K562 (cell line): ENCODE results near the gene SAP25. TPM values are rescaled to one million over a fixed set of nuclear protein-coding genes. Genes with fewer than 3 reads are reported as not detected.

Experiments used
- CEBPG ChIP-seq, 3 experiments: fragments of 200-800 bp in 1 of 3; sonication (Bioruptor generic) in 1 of 3; sonication (generic) in 1 of 3; formaldehyde crosslinking in 1 of 3; IDR thresholded peaks in 2 of 3; conservative IDR thresholded peaks in 1 of 3; 2 replicates each; pipeline versions ENCODE4 v1.6.1 to v1.8.0; 2016 to 2022; ENCODE audit warnings: missing compliant biosample characterization in 2 of 3, missing genetic modification characterization in 2 of 3, mild to moderate bottlenecking in 1 of 3, missing genetic modification reagents in 1 of 3
- ETV1 ChIP-seq: fragments of 450-650 bp; conservative IDR thresholded peaks from 2 replicates; pipeline ENCODE4 v1.6.1; 2016; ENCODE audit warnings: missing genetic modification characterization, control low read depth, low read depth, missing compliant biosample characterization
- FIP1L1 ChIP-seq: fragments of 200-400 bp; formaldehyde crosslinking; IDR thresholded peaks from 2 replicates; pipeline ENCODE4 v1.6.1; 2018; ENCODE audit warnings: mild to moderate bottlenecking, low read depth, low read length; ENCODE audit not compliant: poor library complexity, severe bottlenecking
- FOXP4 ChIP-seq: sonication (generic); formaldehyde crosslinking; IDR thresholded peaks from 2 replicates; pipeline ENCODE4 v1.8.0; 2022; ENCODE audit warnings: mild to moderate bottlenecking, missing genetic modification reagents, borderline replicate concordance
- GATAD2A ChIP-seq: fragments of 450-650 bp; IDR thresholded peaks from 2 replicates; pipeline ENCODE4 v1.6.1; 2017
- IFI16 ChIP-seq: fragments of 250-450 bp; sonication (Bioruptor Pico); IDR thresholded peaks from 2 replicates; pipeline ENCODE4 v2.1.2; 2022; ENCODE audit warnings: mild to moderate bottlenecking, inconsistent platforms
- KDM1A ChIP-seq, 2 experiments: fragments of 450-650 bp; IDR thresholded peaks; 2 replicates each; pipeline ENCODE4 v1.6.1; 2016; ENCODE audit warnings: mild to moderate bottlenecking in 2 of 2
- MCM5 ChIP-seq: fragments of 450-650 bp; IDR thresholded peaks from 2 replicates; pipeline ENCODE4 v1.6.1; 2016; ENCODE audit warnings: low read depth
- NUFIP1 ChIP-seq: fragments of 450-650 bp; IDR thresholded peaks from 2 replicates; pipeline ENCODE4 v1.6.1; 2018; ENCODE audit not compliant: partially characterized antibody
- PCBP1 ChIP-seq: fragments of 200-400 bp; formaldehyde crosslinking; IDR thresholded peaks from 2 replicates; pipeline ENCODE4 v1.6.1; 2018; ENCODE audit warnings: mild to moderate bottlenecking, low read depth, low read length; ENCODE audit not compliant: poor library complexity, severe bottlenecking
- PCBP2 ChIP-seq: fragments of 200-400 bp; formaldehyde crosslinking; IDR thresholded peaks from 2 replicates; pipeline ENCODE4 v1.6.1; 2018; ENCODE audit warnings: low read length, low read depth, mild to moderate bottlenecking, moderate library complexity; ENCODE audit not compliant: poor library complexity, severe bottlenecking
- POLR2AphosphoS5 ChIP-seq: IDR thresholded peaks from 2 replicates; pipeline ENCODE4 v1.6.1; 2011; ENCODE audit warnings: mild to moderate bottlenecking, low read depth, low read length, moderate library complexity; ENCODE audit not compliant: control insufficient read depth, insufficient read depth
- RAD21 ChIP-seq, 2 experiments: fragments of 250-450 bp in 1 of 2; fragments of 450-650 bp in 1 of 2; sonication (Bioruptor Pico) in 1 of 2; formaldehyde crosslinking in 1 of 2; IDR thresholded peaks in 1 of 2; conservative IDR thresholded peaks in 1 of 2; 2 replicates each; pipeline versions ENCODE4 v1.4.0 to v1.8.0; 2020 to 2022; ENCODE audit warnings: mild to moderate bottlenecking in 2 of 2, moderate library complexity in 1 of 2
- SIX5 ChIP-seq, 2 experiments: IDR thresholded peaks; 2 replicates each; pipeline ENCODE4 v1.6.1; 2011; ENCODE audit warnings: low read length in 2 of 2, borderline replicate concordance in 1 of 2, low read depth in 1 of 2, mild to moderate bottlenecking in 1 of 2, moderate library complexity in 1 of 2; ENCODE audit not compliant: insufficient read depth in 1 of 2
- TCF7 ChIP-seq: sonication (generic); IDR thresholded peaks from 2 replicates; pipeline ENCODE4 v1.6.1; 2016; ENCODE audit warnings: antibody characterized with exemption, borderline replicate concordance
- THAP12 ChIP-seq: fragments of 250-450 bp; sonication (Bioruptor Pico); IDR thresholded peaks from 2 replicates; pipeline ENCODE4 v1.9.0; 2021; ENCODE audit warnings: mild to moderate bottlenecking, inconsistent platforms
- ZC3H11A ChIP-seq: IDR thresholded peaks from 2 replicates; pipeline ENCODE4 v1.6.1; 2012; ENCODE audit warnings: low read depth, low read length, improper control_type of control experiment
- ZNF212 ChIP-seq: fragments of 450-650 bp; formaldehyde crosslinking; IDR thresholded peaks from 2 replicates; pipeline ENCODE4 v1.4.0; 2020; ENCODE audit warnings: mild to moderate bottlenecking
- ZNF253 ChIP-seq: fragments of 250-450 bp; sonication (Bioruptor Pico); conservative IDR thresholded peaks from 2 replicates; pipeline ENCODE4 v1.6.1; 2021; ENCODE audit warnings: mild to moderate bottlenecking
- ZNF644 ChIP-seq: fragments of 200-800 bp; sonication (Bioruptor generic); IDR thresholded peaks from 2 replicates; pipeline ENCODE4 v1.6.1; 2016; ENCODE audit warnings: low read depth, missing genetic modification characterization, missing compliant biosample characterization
- ZNF76 ChIP-seq: fragments of 250-450 bp; sonication (Bioruptor Pico); IDR thresholded peaks from 2 replicates; pipeline ENCODE4 v1.4.0; 2020; ENCODE audit warnings: mild to moderate bottlenecking, moderate library complexity, borderline replicate concordance
- polyA plus RNA-seq, 8 experiments: library from polyadenylated mRNA; depleted of rRNA in 4 of 8; stranded (reverse) in 5 of 8; unstranded in 3 of 8; fragments of >200 nt; fragmentation: Nextera tagmentation in 2 of 8; fragmentation: Illumina TruSeq in 1 of 8; extraction: Ambion mirVana in 2 of 8; extraction: Trizol in 1 of 8; gene quantifications; 2 replicates each; pipeline versions ENCODE4 v1.2.1 to v1.2.3, GENCODE V29; 2011 to 2014; ENCODE audit warnings: inconsistent platforms in 1 of 8, missing spikeins in 1 of 8
- total RNA-seq, 7 experiments: library from RNA; depleted of rRNA in 6 of 7; stranded (reverse); fragments of >200 nt in 6 of 7; fragmentation: Illumina TruSeq in 2 of 7; extraction: Trizol in 2 of 7; gene quantifications; 2 replicates each; pipeline versions ENCODE4 v1.2.1 to v1.2.3, GENCODE V29; 2011 to 2021; ENCODE audit warnings: low replicate concordance in 1 of 7
- TF ChIP-seq, protein P1 (sequence below), 2 experiments: fragments of 450-650 bp in 1 of 2; sonication (generic) in 1 of 2; formaldehyde crosslinking; conservative IDR thresholded peaks; 2 replicates each; pipeline versions ENCODE4 v1.4.0 to v1.8.1; 2020 to 2022; ENCODE audit warnings: mild to moderate bottlenecking in 1 of 2, missing genetic modification reagents in 1 of 2

The SAP25 gene
- total and polyA plus RNA-seq, 9 of the 15 experiments (the other 6 are each of a cell fraction or from before 2014, with no cell fraction given): 0.13 to 5.3 (median 0.78) TPM; not detected in 1

- TF ChIP-seq PCBP2 (no peak), CEBPG (CRISPR knock-in tag; IDR thresholded peaks at IDR 0.05) (peak; percentile 83), CEBPG (tag; conservative IDR thresholded peaks at IDR 0.05 in 1 of 2, IDR thresholded peaks at IDR 0.05 in 1 of 2) (no peak), FOXP4 (CRISPR knock-in tag) (no peak; the same call in 1 of the 2 replicates), ZNF212 (no peak), FIP1L1 (peak; percentile 83), TCF7 (peak; percentile 67), PCBP1 (peak; percentile 83), SIX5 (IDR thresholded peaks at IDR 0.05; ENCODE audit: borderline replicate concordance in 1 of 2, insufficient read depth in 1 of 2, low read depth in 1 of 2, low read length in 2 of 2) (no peak), ZC3H11A (no peak), IFI16 (CRISPR knock-in tag) (no peak), ZNF253 (CRISPR knock-in tag) (no peak), POLR2AphosphoS5 (peak; percentile 75; the same call in 1 of the 2 replicates), RAD21 (CRISPR knock-in tag; conservative IDR thresholded peaks at IDR 0.05 in 1 of 2, IDR thresholded peaks at IDR 0.05 in 1 of 2) (no peak), NUFIP1 (no peak), ZNF76 (CRISPR knock-in tag) (peak; percentile 62; the same call in 1 of the 2 replicates), ZNF644 (tag) (no peak), KDM1A (IDR thresholded peaks at IDR 0.05) (no peak), GATAD2A (no peak), ETV1 (tag) (no peak), MCM5 (no peak), THAP12 (CRISPR knock-in tag) (peak; percentile 66; the same call in 1 of the 2 replicates)
- TF ChIP-seq, protein P1, sequence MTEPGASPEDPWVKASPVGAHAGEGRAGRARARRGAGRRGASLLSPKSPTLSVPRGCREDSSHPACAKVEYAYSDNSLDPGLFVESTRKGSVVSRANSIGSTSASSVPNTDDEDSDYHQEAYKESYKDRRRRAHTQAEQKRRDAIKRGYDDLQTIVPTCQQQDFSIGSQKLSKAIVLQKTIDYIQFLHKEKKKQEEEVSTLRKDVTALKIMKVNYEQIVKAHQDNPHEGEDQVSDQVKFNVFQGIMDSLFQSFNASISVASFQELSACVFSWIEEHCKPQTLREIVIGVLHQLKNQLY (CRISPR knock-in tag; conservative IDR thresholded peaks at IDR 0.05): no peak
Observed at GRCh38 chr7:100538654-100539435, 34.9 kb downstream of the SAP25 start, which contains the start of gene AGFG2 (continued).
